CD14-positive monocyte (primary cell): ENCODE measurements around the gene DAB2IP. TPM values are rescaled to one million over a fixed set of nuclear protein-coding genes. Genes with fewer than 3 reads are reported as not detected.

Experiments
- DNase-seq, 3 donors: peaks; one replicate each; pipeline ENCODE4 v3.0.0-alpha.2; 2011 to 2022
- H2AFZ ChIP-seq: 2 replicates; pipeline ENCODE4 v1.6.0; 2012; ENCODE audit warnings: mild to moderate bottlenecking, low read depth, low read length, inconsistent platforms; ENCODE audit not compliant: insufficient read depth, poor library complexity, severe bottlenecking
- H3K27ac ChIP-seq, 2 donors: 1 replicate in 1 of 2; 2 replicates in 1 of 2; pipeline ENCODE4 v1.5.1; 2012 to 2013; ENCODE audit warnings: low read length in 2 of 2, control low read depth in 1 of 2, inconsistent platforms in 1 of 2, low read depth in 1 of 2, mild to moderate bottlenecking in 1 of 2
- H3K27me3 ChIP-seq, 2 donors: one replicate each; pipeline versions ENCODE4 v1.6.0 to v1.6.1; 2011 to 2013; ENCODE audit warnings: low read length in 2 of 2; ENCODE audit not compliant: control insufficient read depth in 2 of 2, insufficient read depth in 2 of 2
- H3K36me3 ChIP-seq, 2 donors: replicated peaks in 1 of 2; 1 replicate in 1 of 2; 2 replicates in 1 of 2; pipeline versions ENCODE4 v1.5.1 to v1.6.1; 2012 to 2013; ENCODE audit warnings: low read length in 2 of 2, control low read depth in 1 of 2, inconsistent platforms in 1 of 2, mild to moderate bottlenecking in 1 of 2; ENCODE audit not compliant: insufficient read depth in 2 of 2, control insufficient read depth in 1 of 2
- H3K4me1 ChIP-seq, 2 donors: 1 replicate in 1 of 2; 2 replicates in 1 of 2; pipeline versions ENCODE4 v1.5.1 to v1.6.1; 2012 to 2013; ENCODE audit warnings: low read length in 2 of 2, control low read depth in 1 of 2, inconsistent platforms in 1 of 2, mild to moderate bottlenecking in 1 of 2, moderate library complexity in 1 of 2; ENCODE audit not compliant: insufficient read depth in 2 of 2, control insufficient read depth in 1 of 2
- H3K4me2 ChIP-seq: replicated peaks from 2 replicates; pipeline ENCODE3; 2012; ENCODE audit warnings: low read length, moderate library complexity, mild to moderate bottlenecking; ENCODE audit not compliant: poor library complexity, severe bottlenecking; ENCODE audit errors: extremely low read depth
- H3K4me3 ChIP-seq, 3 experiments: fragments of 200-600 bp in 1 of 3; sonication (generic) in 1 of 3; replicated peaks in 1 of 3; 1 replicate in 2 of 3; 2 replicates in 1 of 3; pipeline ENCODE4 v1.5.1; 2011 to 2013; ENCODE audit warnings: low read length in 3 of 3, mild to moderate bottlenecking in 3 of 3, control low read depth in 2 of 3, low read depth in 2 of 3, inconsistent platforms in 1 of 3, moderate library complexity in 1 of 3
- H3K79me2 ChIP-seq: 2 replicates; pipeline ENCODE4 v1.6.0; 2012; ENCODE audit warnings: mild to moderate bottlenecking, control low read depth, inconsistent platforms, low read length, moderate library complexity; ENCODE audit not compliant: insufficient read depth
- H3K9ac ChIP-seq: 2 replicates; pipeline ENCODE4 v1.6.0; 2017; ENCODE audit warnings: low read length, mild to moderate bottlenecking; ENCODE audit not compliant: insufficient read depth, poor library complexity, severe bottlenecking
- H3K9me3 ChIP-seq, 2 donors: replicated peaks in 1 of 2; 1 replicate in 1 of 2; 2 replicates in 1 of 2; pipeline versions ENCODE4 v1.5.1 to v1.6.1; 2012 to 2013; ENCODE audit warnings: low read length in 2 of 2, control low read depth in 1 of 2; ENCODE audit not compliant: control insufficient read depth in 1 of 2, insufficient read depth in 1 of 2
- H4K20me1 ChIP-seq: 2 replicates; pipeline ENCODE4 v1.6.0; 2012; ENCODE audit warnings: mild to moderate bottlenecking, low read length, control low read depth, moderate library complexity; ENCODE audit not compliant: insufficient read depth
- H3K27ac Mint-ChIP-seq, 7 donors: one replicate each; pipeline ENCODE4 v1.8.0; 2020; ENCODE audit warnings: mild to moderate bottlenecking in 7 of 7, mixed read lengths in 7 of 7, moderate library complexity in 6 of 7, inconsistent platforms in 2 of 7
- H3K27me3 Mint-ChIP-seq, 3 donors: one replicate each; pipeline ENCODE4 v1.8.0; 2021 to 2022; ENCODE audit warnings: low read depth in 3 of 3, mild to moderate bottlenecking in 3 of 3, mixed read lengths in 3 of 3, moderate library complexity in 3 of 3, inconsistent platforms in 1 of 3
- H3K36me3 Mint-ChIP-seq, 2 donors: one replicate each; pipeline ENCODE4 v1.8.0; 2020; ENCODE audit warnings: mixed read lengths in 2 of 2, inconsistent platforms in 1 of 2, mild to moderate bottlenecking in 1 of 2
- H3K4me1 Mint-ChIP-seq: one replicate; pipeline ENCODE4 v1.8.0; 2020; ENCODE audit warnings: mild to moderate bottlenecking, mixed read lengths
- H3K4me3 Mint-ChIP-seq, 2 donors: one replicate each; pipeline ENCODE4 v1.8.0; 2020; ENCODE audit warnings: mild to moderate bottlenecking in 2 of 2, mixed read lengths in 2 of 2, moderate library complexity in 1 of 2
- H3K9me3 Mint-ChIP-seq, 7 donors: one replicate each; pipeline ENCODE4 v1.8.0; 2020 to 2022; ENCODE audit warnings: mixed read lengths in 7 of 7, mild to moderate bottlenecking in 6 of 7, moderate library complexity in 6 of 7, inconsistent platforms in 2 of 7
- CTCF ChIP-seq: fragments of 200-600 bp; IDR thresholded peaks from one replicate; pipeline ENCODE4 v1.8.0; 2022; ENCODE audit warnings: antibody characterized with exemption, mild to moderate bottlenecking
- WGBS: methylation state at CpG from one replicate; pipeline ENCODE4 v1.1.5; 2013; ENCODE audit warnings: missing lambda C conversion rate; ENCODE audit not compliant: insufficient coverage; 5-methylcytosine and 5-hydroxymethylcytosine counted together
- intact Hi-C, 2 donors: fragments of 100-400 bp; cut with micrococcal nuclease; formaldehyde crosslinking; loops; one replicate each; pipeline versions ENCODE4 v1.15.0 to v1.15.1; 2023
- polyA plus RNA-seq, 3 donors: library from polyadenylated mRNA; depleted of rRNA in 1 of 3; unstranded in 2 of 3; stranded (reverse) in 1 of 3; fragments of 300-500 nt in 2 of 3; fragments of >200 nt in 1 of 3; fragmentation: Illumina TruSeq in 2 of 3; gene quantifications; 1 replicate in 2 of 3; 2 replicates in 1 of 3; pipeline ENCODE4 v1.2.3, GENCODE V29; 2012 to 2021

Gene DAB2IP
- polyA plus RNA-seq, 3 donors, result 0.13 TPM; not detected in 2

- H3K27ac ChIP-seq, result no peak overlapping the region
- H3K36me3 ChIP-seq, result no peaks in the 10 kb centered on the region
- no peaks in the 10 kb centered on the region for H3K4me1 Mint-ChIP-seq
- intact Hi-C loops, result no loop called here
- no peaks in the 10 kb centered on the region for H4K20me1 ChIP-seq
- DNase-seq, result no peak
- H3K4me3 Mint-ChIP-seq, result no peak overlapping the region
- H3K27me3 ChIP-seq, result no peaks in the 10 kb centered on the region
- H3K79me2 ChIP-seq, result no peaks in the 10 kb centered on the region
- H3K9me3 Mint-ChIP-seq, result no peaks in the 10 kb centered on the region
- H3K36me3 Mint-ChIP-seq, result no peaks in the 10 kb centered on the region
- WGBS, result 100% methylated on average over 1 of the region's 1 CpG
- no peak overlapping the region for H3K4me2 ChIP-seq
- no peak overlapping the region for H3K9ac ChIP-seq
- no peaks in the 10 kb centered on the region for H3K9me3 ChIP-seq
- H3K27ac Mint-ChIP-seq, result no peak overlapping the region
- no peak overlapping the region for H2AFZ ChIP-seq
- TF ChIP-seq CTCF, result no peak
- H3K4me1 ChIP-seq, result no peaks in the 10 kb centered on the region
- H3K27me3 Mint-ChIP-seq, result peaks cover 0 to 5% (median 1%) of the 10 kb centered on the region in 3 donors
- H3K4me3 ChIP-seq, result no peak overlapping the region
Measured at GRCh38 chr9:121757281-121757585, 105.8 kb downstream of the DAB2IP start.

- Histone ChIP-seq H3K27me3 (no peaks in the 10 kb centered on the region), H3K4me1 (no peaks in the 10 kb centered on the region), H3K4me3 (no peak overlapping the region), H3K36me3 (no peaks in the 10 kb centered on the region), H3K79me2 (no peaks in the 10 kb centered on the region), H2AFZ (no peak overlapping the region), H3K9ac (no peak overlapping the region), H3K27ac (no peak overlapping the region), H3K4me2 (no peak overlapping the region), H4K20me1 (no peaks in the 10 kb centered on the region), H3K9me3 (no peaks in the 10 kb centered on the region)
- TF ChIP-seq CTCF, result no peak
- peaks cover 0 to 8% (median 1%) of the 10 kb centered on the region in 3 donors for H3K27me3 Mint-ChIP-seq
- H3K4me1 Mint-ChIP-seq, result no peaks in the 10 kb centered on the region
- H3K9me3 Mint-ChIP-seq, result no peaks in the 10 kb centered on the region
- intact Hi-C loops, result no loop called here
- WGBS, result 97% methylated on average over 9 of the region's 9 CpGs
- no peak overlapping the region for H3K4me3 Mint-ChIP-seq
- DNase-seq, result no peak
- H3K27ac Mint-ChIP-seq, result no peak overlapping the region
- H3K36me3 Mint-ChIP-seq, result no peaks in the 10 kb centered on the region
Measured at GRCh38 chr9:121758693-121759092, 107.3 kb downstream of the DAB2IP start.
